SK-N-SH (cell line): ENCODE results near the gene CFAP43. TPM values are rescaled to one million over a fixed set of nuclear protein-coding genes. Genes with fewer than 3 reads are reported as not detected.

Source experiments
- CTCF ChIA-PET: fragments of 300-600, 350-600 bp; formaldehyde crosslinking; extraction: SDS; loops from one replicate; lab custom pipeline; 2021; lab: Yijun Ruan, JAX
- POLR2A ChIA-PET: fragments of 350-600 bp; sonication (Branson Sonifier 250); formaldehyde crosslinking; extraction: SDS; loops from one replicate; lab custom pipeline; 2020; ENCODE audit warnings: antibody characterized with exemption, inconsistent platforms; lab: Yijun Ruan, JAX
- DNase-seq: peaks from one replicate; pipeline ENCODE4 v3.0.0; 2012
- H2AFZ ChIP-seq: fragments of 200-600 bp; sonication (generic); 2 replicates; pipeline ENCODE4 v1.8.1; 2016; ENCODE audit warnings: antibody characterized with exemption, mild to moderate bottlenecking, low read depth
- H3F3A ChIP-seq: fragments of 200-600 bp; sonication (generic); replicated peaks from 2 replicates; pipeline ENCODE3; 2016; ENCODE audit warnings: antibody characterized with exemption, mild to moderate bottlenecking; ENCODE audit not compliant: insufficient read depth
- H3K27ac ChIP-seq, 2 experiments: fragments of 200-500 bp in 1 of 2; fragments of 200-600 bp in 1 of 2; sonication (Bioruptor generic) in 1 of 2; sonication (generic), shearing (Covaris generic) in 1 of 2; 2 replicates each; pipeline versions ENCODE4 v1.5.1 to v1.6.1; 2014 to 2016; ENCODE audit warnings: low read depth in 2 of 2, inconsistent platforms in 1 of 2, low read length in 1 of 2, mild to moderate bottlenecking in 1 of 2, mixed read lengths in 1 of 2
- H3K27me3 ChIP-seq: fragments of 200-600 bp; sonication (generic), shearing (Covaris generic); 2 replicates; pipeline ENCODE4 v1.6.1; 2016; ENCODE audit warnings: mixed run types; ENCODE audit not compliant: insufficient read depth
- H3K36me3 ChIP-seq, 2 experiments: fragments of 200-500 bp in 1 of 2; fragments of 200-600 bp in 1 of 2; sonication (Bioruptor generic) in 1 of 2; sonication (generic) in 1 of 2; replicated peaks in 1 of 2; 2 replicates each; pipeline versions ENCODE3 to v1.5.1; 2014 to 2016; ENCODE audit warnings: low read length in 1 of 2, mild to moderate bottlenecking in 1 of 2; ENCODE audit not compliant: insufficient read depth in 2 of 2, control insufficient read depth in 1 of 2
- H3K4me1 ChIP-seq, 2 experiments: fragments of 200-500 bp in 1 of 2; fragments of 200-600 bp in 1 of 2; sonication (Bioruptor generic) in 1 of 2; sonication (generic), shearing (Covaris generic) in 1 of 2; 2 replicates each; pipeline versions ENCODE4 v1.5.1 to v1.6.1; 2014 to 2016; ENCODE audit warnings: low read depth in 1 of 2, low read length in 1 of 2, mixed run types in 1 of 2; ENCODE audit not compliant: insufficient read depth in 2 of 2, control insufficient read depth in 1 of 2
- H3K4me2 ChIP-seq: fragments of 200-600 bp; sonication (generic), shearing (Covaris generic); 2 replicates; pipeline ENCODE4 v1.6.1; 2017; ENCODE audit warnings: mixed run types
- H3K4me3 ChIP-seq, 2 experiments: fragments of 200-500 bp in 1 of 2; fragments of 200-600 bp in 1 of 2; sonication (Bioruptor generic) in 1 of 2; sonication (generic), shearing (Covaris generic) in 1 of 2; 2 replicates each; pipeline versions ENCODE4 v1.5.1 to v1.8.1; 2014 to 2016; ENCODE audit warnings: low read depth in 2 of 2, inconsistent platforms in 1 of 2, low read length in 1 of 2, mild to moderate bottlenecking in 1 of 2, mixed read lengths in 1 of 2, moderate library complexity in 1 of 2
- H3K79me2 ChIP-seq: fragments of 200-600 bp; sonication (generic); 2 replicates; pipeline ENCODE4 v1.8.1; 2017; ENCODE audit warnings: mild to moderate bottlenecking; ENCODE audit not compliant: insufficient read depth
- H3K9ac ChIP-seq: fragments of 200-600 bp; sonication (generic); 2 replicates; pipeline ENCODE4 v1.6.1; 2017; ENCODE audit warnings: mixed run types
- H3K9me2 ChIP-seq: fragments of 200-600 bp; sonication (generic); 2 replicates; pipeline ENCODE4 v1.6.1; 2017; ENCODE audit warnings: mixed run types
- H3K9me3 ChIP-seq: fragments of 200-600 bp; sonication (generic); 2 replicates; pipeline ENCODE4 v1.6.1; 2017; ENCODE audit warnings: mixed run types, mild to moderate bottlenecking, moderate library complexity
- H4K20me1 ChIP-seq: fragments of 200-600 bp; sonication (generic); 2 replicates; pipeline ENCODE4 v1.6.1; 2017; ENCODE audit warnings: mild to moderate bottlenecking, mixed run types; ENCODE audit not compliant: insufficient read depth
- CHD2 ChIP-seq: fragments of 150-350 bp; IDR thresholded peaks from 2 replicates; pipeline ENCODE4 v1.6.1; 2018; ENCODE audit warnings: low read length; ENCODE audit not compliant: partially characterized antibody
- ELF1 ChIP-seq: IDR thresholded peaks from 2 replicates; pipeline ENCODE4 v1.4.0; 2012
- EP300 ChIP-seq, 2 experiments: IDR thresholded peaks; 2 replicates each; pipeline versions ENCODE4 v1.4.0 to v1.6.1; 2012; ENCODE audit warnings: borderline replicate concordance in 1 of 2, low read depth in 1 of 2, low read length in 1 of 2
- EZH2phosphoT487 ChIP-seq: fragments of 200-600 bp; sonication (generic); IDR thresholded peaks from 2 replicates; pipeline ENCODE4 v1.6.1; 2017; ENCODE audit warnings: low read depth, mixed run types, mild to moderate bottlenecking, antibody characterized with exemption, moderate library complexity, borderline replicate concordance
- FOSL2 ChIP-seq: IDR thresholded peaks from 2 replicates; pipeline ENCODE4 v1.4.0; 2012; ENCODE audit warnings: low read depth, mild to moderate bottlenecking, moderate library complexity, borderline replicate concordance
- FOXJ3 ChIP-seq: sonication (generic); formaldehyde crosslinking; IDR thresholded peaks from 2 replicates; pipeline ENCODE4 v1.5.1; 2020; ENCODE audit warnings: mild to moderate bottlenecking, missing genetic modification reagents
- FOXM1 ChIP-seq: IDR thresholded peaks from 2 replicates; pipeline ENCODE4 v1.4.0; 2012; ENCODE audit warnings: low read depth, mild to moderate bottlenecking
- GABPA ChIP-seq: IDR thresholded peaks from 2 replicates; pipeline ENCODE4 v1.4.0; 2012; ENCODE audit warnings: low read depth, mild to moderate bottlenecking
- GATA2 ChIP-seq: sonication (generic); formaldehyde crosslinking; IDR thresholded peaks from 2 replicates; pipeline ENCODE4 v1.5.0; 2020; ENCODE audit warnings: mild to moderate bottlenecking, missing genetic modification reagents
- JUND ChIP-seq: IDR thresholded peaks from 2 replicates; pipeline ENCODE4 v1.4.0; 2012
- NFIC ChIP-seq: IDR thresholded peaks from 2 replicates; pipeline ENCODE4 v1.4.0; 2012; ENCODE audit warnings: borderline replicate concordance
- POLR2AphosphoS5 ChIP-seq: IDR thresholded peaks from 2 replicates; pipeline ENCODE4 v1.6.1; 2012; ENCODE audit warnings: low read depth, low read length
- RXRA ChIP-seq: IDR thresholded peaks from 2 replicates; pipeline ENCODE4 v1.4.0; 2012; ENCODE audit warnings: low read depth, mild to moderate bottlenecking, borderline replicate concordance
- SIN3A ChIP-seq: IDR thresholded peaks from 2 replicates; pipeline ENCODE4 v1.6.1; 2012; ENCODE audit warnings: low read depth, mild to moderate bottlenecking, low read length, moderate library complexity, borderline replicate concordance
- TAF1 ChIP-seq: IDR thresholded peaks from 2 replicates; pipeline ENCODE4 v1.6.1; 2012; ENCODE audit warnings: low read depth, mild to moderate bottlenecking, low read length, moderate library complexity, borderline replicate concordance
- TCF12 ChIP-seq: IDR thresholded peaks from 2 replicates; pipeline ENCODE4 v1.4.0; 2012
- YY1 ChIP-seq: IDR thresholded peaks from 2 replicates; pipeline ENCODE4 v1.4.0; 2012; ENCODE audit warnings: low read depth, mild to moderate bottlenecking
- WGBS: methylation state at CpG from one replicate; pipeline ENCODE4 v1.1.6; 2017; ENCODE audit warnings: low lambda C conversion rate; 5-methylcytosine and 5-hydroxymethylcytosine counted together
- polyA plus RNA-seq, 3 experiments: library from polyadenylated mRNA; depleted of rRNA; stranded (reverse); fragments of >200 nt; gene quantifications; 2 replicates each; pipeline ENCODE4 v1.2.3, GENCODE V29; 2012
- TF ChIP-seq, protein P1 (sequence below): fragments of 150-350 bp; IDR thresholded peaks from 2 replicates; pipeline ENCODE4 v1.6.1; 2016; ENCODE audit warnings: mild to moderate bottlenecking, low read depth, low read length
- TF ChIP-seq, protein P2 (sequence below): IDR thresholded peaks from 2 replicates; pipeline ENCODE4 v1.4.0; 2012; ENCODE audit warnings: low read depth, borderline replicate concordance
- TF ChIP-seq, protein P3 (sequence below): IDR thresholded peaks from 2 replicates; pipeline ENCODE4 v1.4.0; 2012; ENCODE audit warnings: low read depth, borderline replicate concordance
- TF ChIP-seq, protein P4 (sequence below): IDR thresholded peaks from 2 replicates; pipeline ENCODE4; 2012

CFAP43 gene
- polyA plus RNA-seq, 1 of the 3 experiments (the other 2 are of a cell fraction), result 0.35 TPM

DNA sequence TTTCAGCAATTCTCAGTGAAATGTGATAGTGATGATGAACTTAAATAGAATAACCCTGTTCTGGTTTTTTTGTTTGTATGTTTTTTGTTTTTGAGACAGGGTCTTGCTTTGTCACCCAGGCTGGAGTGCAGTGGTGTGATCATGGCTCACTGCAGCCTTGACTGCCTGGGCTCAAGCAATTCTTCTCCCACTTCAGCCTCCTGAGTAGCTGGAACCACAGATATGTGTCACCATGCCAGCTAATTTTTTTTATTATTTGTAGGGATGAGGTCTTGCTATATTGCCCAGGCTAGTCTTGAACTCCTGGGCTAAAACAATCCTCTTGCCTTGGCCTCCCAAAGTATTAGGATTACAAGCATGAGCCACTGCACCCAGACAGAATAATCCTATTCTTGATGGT is 132.2 kb downstream of the CFAP43 start (continued):
- TF ChIP-seq JUND (no peak), EP300 (IDR thresholded peaks at IDR 0.05; ENCODE audit: borderline replicate concordance in 1 of 2, low read depth in 1 of 2, low read length in 1 of 2) (no peak), GABPA (no peak), TCF12 (no peak)

DNA sequence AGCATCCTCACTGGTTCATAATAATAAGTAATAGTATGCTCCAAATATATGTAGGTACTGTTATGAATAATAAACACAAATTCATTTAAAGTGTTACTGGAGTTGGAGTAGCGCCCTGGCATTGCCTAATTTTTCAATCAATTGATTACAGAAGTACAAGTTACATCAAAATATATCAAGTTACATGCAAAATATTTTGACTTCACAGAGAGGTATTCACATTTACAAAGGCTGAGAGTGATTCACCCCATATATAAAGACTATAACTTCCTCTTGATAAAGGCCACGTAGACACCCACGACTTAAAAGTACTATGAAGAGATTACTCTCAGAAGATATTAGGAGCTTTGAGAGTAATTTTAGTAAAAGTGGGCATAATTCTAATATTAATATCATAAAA is 132.9 kb downstream of the CFAP43 start:
- ChIA-PET CTCF (interaction anchor here (1.4 kb wide), 1 partner anchor 22 kb away, joined by 6 read pairs; the partner anchor contains the start of gene SFR1), POLR2A (no interaction called here)
- Histone ChIP-seq H3F3A (peaks cover under 1% of the 10 kb centered on the region), H3K9ac (no peak overlapping the region), H3K27me3 (no peaks in the 10 kb centered on the region), H2AFZ (0 out of 2 replicates have a peak overlapping the region, but pooled peaks have one; percentile 66), H3K4me3 (no peak overlapping the region), H3K9me3 (no peaks in the 10 kb centered on the region; the same call in 1 of the 2 replicates), H4K20me1 (no peaks in the 10 kb centered on the region), H3K4me1 (no peaks in the 10 kb centered on the region), H3K4me2 (no peak overlapping the region), H3K79me2 (no peaks in the 10 kb centered on the region)
- no peak for DNase-seq
- WGBS, result 76% methylated on average over 3 of the region's 3 CpGs
- TF ChIP-seq, protein P1, sequence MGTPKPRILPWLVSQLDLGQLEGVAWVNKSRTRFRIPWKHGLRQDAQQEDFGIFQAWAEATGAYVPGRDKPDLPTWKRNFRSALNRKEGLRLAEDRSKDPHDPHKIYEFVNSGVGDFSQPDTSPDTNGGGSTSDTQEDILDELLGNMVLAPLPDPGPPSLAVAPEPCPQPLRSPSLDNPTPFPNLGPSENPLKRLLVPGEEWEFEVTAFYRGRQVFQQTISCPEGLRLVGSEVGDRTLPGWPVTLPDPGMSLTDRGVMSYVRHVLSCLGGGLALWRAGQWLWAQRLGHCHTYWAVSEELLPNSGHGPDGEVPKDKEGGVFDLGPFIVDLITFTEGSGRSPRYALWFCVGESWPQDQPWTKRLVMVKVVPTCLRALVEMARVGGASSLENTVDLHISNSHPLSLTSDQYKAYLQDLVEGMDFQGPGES, result no peak
- no peak for TF ChIP-seq CHD2
- no peak for TF ChIP-seq NFIC
- no peak for TF ChIP-seq YY1
- no peak for TF ChIP-seq POLR2AphosphoS5
- TF ChIP-seq, protein P2, sequence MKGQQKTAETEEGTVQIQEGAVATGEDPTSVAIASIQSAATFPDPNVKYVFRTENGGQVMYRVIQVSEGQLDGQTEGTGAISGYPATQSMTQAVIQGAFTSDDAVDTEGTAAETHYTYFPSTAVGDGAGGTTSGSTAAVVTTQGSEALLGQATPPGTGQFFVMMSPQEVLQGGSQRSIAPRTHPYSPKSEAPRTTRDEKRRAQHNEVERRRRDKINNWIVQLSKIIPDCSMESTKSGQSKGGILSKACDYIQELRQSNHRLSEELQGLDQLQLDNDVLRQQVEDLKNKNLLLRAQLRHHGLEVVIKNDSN, result no peak
- no peak for TF ChIP-seq FOXJ3 (CRISPR knock-in tag)
- no peak for TF ChIP-seq EZH2phosphoT487
- TF ChIP-seq, all 33 proteins: peak for 0
- Histone ChIP-seq H3K27ac (no peak overlapping the region), H3K36me3 (no peaks in the 10 kb centered on the region), H3K9me2 (no peaks in the 10 kb centered on the region)

DNA sequence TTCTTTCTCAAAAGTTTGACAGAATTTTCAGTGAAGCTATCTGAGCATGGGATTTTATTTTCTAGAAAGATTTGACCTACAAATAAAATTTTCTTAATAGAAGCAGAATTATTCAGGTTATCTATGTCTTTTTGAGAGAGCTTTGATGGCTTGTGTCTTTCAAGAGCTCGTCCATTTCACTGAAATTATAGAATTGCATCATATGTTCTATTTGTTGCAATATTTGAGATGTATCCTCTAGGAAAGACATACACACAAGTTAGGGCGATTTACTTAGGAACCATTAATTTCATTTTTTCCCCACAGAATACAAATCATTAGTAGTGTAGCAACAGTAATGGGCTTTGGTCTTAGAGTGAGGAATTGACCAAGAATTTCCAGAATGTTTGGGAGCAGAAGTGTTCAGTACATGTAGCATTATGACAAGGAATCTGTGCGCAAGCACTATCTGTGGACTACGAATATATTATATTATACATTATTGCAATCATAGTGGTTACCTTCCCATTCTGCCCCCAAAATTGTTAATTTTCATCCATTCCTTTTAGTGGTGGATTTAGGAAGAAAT is 133.7 kb downstream of the CFAP43 start:
- H3K27ac ChIP-seq, result no peak overlapping the region
- CTCF ChIA-PET, result interaction anchor here (1.0 kb wide), 1 partner anchor 22 kb away, joined by 3 read pairs; no protein-coding TSS in a partner anchor
- H3F3A ChIP-seq, result peaks cover 9% of the 10 kb centered on the region
- H3K9me3 ChIP-seq, result peaks cover 5% of the 10 kb centered on the region; the same call in 1 of the 2 replicates
- no peak overlapping the region for H3K4me2 ChIP-seq
- no peak overlapping the region for H3K9ac ChIP-seq
- DNase-seq, result no peak
- H3K4me3 ChIP-seq, result no peak overlapping the region
- H4K20me1 ChIP-seq, result no peaks in the 10 kb centered on the region
- no peaks in the 10 kb centered on the region for H3K4me1 ChIP-seq
- no peaks in the 10 kb centered on the region for H3K27me3 ChIP-seq
- H3K79me2 ChIP-seq, result no peaks in the 10 kb centered on the region
- no peaks in the 10 kb centered on the region for H3K9me2 ChIP-seq
- H2AFZ ChIP-seq, result no peak overlapping the region
- POLR2A ChIA-PET, result no interaction called here
- H3K36me3 ChIP-seq, result no peaks in the 10 kb centered on the region
- 91% methylated on average over 4 of the region's 4 CpGs for WGBS
- TF ChIP-seq, protein P2, result no peak
- TF ChIP-seq FOSL2 (no peak), POLR2AphosphoS5 (no peak), ELF1 (no peak), YY1 (no peak), RXRA (no peak), TAF1 (no peak), GATA2 (CRISPR knock-in tag) (no peak), SIN3A (no peak), NFIC (no peak), FOXM1 (no peak)
- TF ChIP-seq, protein P3, sequence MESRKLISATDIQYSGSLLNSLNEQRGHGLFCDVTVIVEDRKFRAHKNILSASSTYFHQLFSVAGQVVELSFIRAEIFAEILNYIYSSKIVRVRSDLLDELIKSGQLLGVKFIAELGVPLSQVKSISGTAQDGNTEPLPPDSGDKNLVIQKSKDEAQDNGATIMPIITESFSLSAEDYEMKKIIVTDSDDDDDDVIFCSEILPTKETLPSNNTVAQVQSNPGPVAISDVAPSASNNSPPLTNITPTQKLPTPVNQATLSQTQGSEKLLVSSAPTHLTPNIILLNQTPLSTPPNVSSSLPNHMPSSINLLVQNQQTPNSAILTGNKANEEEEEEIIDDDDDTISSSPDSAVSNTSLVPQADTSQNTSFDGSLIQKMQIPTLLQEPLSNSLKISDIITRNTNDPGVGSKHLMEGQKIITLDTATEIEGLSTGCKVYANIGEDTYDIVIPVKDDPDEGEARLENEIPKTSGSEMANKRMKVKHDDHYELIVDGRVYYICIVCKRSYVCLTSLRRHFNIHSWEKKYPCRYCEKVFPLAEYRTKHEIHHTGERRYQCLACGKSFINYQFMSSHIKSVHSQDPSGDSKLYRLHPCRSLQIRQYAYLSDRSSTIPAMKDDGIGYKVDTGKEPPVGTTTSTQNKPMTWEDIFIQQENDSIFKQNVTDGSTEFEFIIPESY, result no peak
- TF ChIP-seq, protein P4, sequence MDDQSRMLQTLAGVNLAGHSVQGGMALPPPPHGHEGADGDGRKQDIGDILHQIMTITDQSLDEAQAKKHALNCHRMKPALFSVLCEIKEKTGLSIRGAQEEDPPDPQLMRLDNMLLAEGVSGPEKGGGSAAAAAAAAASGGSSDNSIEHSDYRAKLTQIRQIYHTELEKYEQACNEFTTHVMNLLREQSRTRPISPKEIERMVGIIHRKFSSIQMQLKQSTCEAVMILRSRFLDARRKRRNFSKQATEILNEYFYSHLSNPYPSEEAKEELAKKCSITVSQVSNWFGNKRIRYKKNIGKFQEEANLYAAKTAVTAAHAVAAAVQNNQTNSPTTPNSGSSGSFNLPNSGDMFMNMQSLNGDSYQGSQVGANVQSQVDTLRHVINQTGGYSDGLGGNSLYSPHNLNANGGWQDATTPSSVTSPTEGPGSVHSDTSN, result no peak
